HG03108 (cell line): ENCODE results near the gene DYNLRB1.
A peak's percentile ranks its signal among the peaks of the same experiment; 100 is the strongest.
"Not testable (repeated sequence)": the region's sequence is repeated elsewhere in the genome, so short reads cannot be mapped to it uniquely, and the experiment has no call there.

Experiments
- ATAC-seq: cut with Tn5 transposase; IDR thresholded peaks from one replicate; pipeline ENCODE4 v1.9.1; 2021; ENCODE audit warnings: moderate library complexity; ENCODE audit not compliant: unreplicated experiment

DYNLRB1 gene

GRCh38 chr20:34511891-34512265 lies 4.3 kb upstream of the DYNLRB1 start:
- ATAC-seq: no peak

- no peak for ATAC-seq
Observed at GRCh38 chr20:34512266-34512954, 3.8 kb upstream of the DYNLRB1 start.

- no peak for ATAC-seq
Observed at GRCh38 chr20:34512955-34513419, 3.2 kb upstream of the DYNLRB1 start.

- not testable (repeated sequence) for ATAC-seq
Observed at GRCh38 chr20:34514034-34514433, 2.2 kb upstream of the DYNLRB1 start.

- ATAC-seq: no peak
Observed at GRCh38 chr20:34514897-34515483, 1.2 kb upstream of the DYNLRB1 start.

- peak; percentile 42 for ATAC-seq
Observed at GRCh38 chr20:34515484-34516246, 557 bp upstream of the DYNLRB1 start.

GRCh38 chr20:34517114-34517505 lies 888 bp downstream of the DYNLRB1 start:
- no peak for ATAC-seq

- ATAC-seq: not testable (repeated sequence)
Observed at GRCh38 chr20:34518863-34519262, 2.6 kb downstream of the DYNLRB1 start.

GRCh38 chr20:34519841-34520240 lies 3.6 kb downstream of the DYNLRB1 start:
- ATAC-seq: not testable (repeated sequence)

- no peak for ATAC-seq
Observed at GRCh38 chr20:34522969-34523871, 7.0 kb downstream of the DYNLRB1 start.

GRCh38 chr20:34524426-34524825 lies 8.2 kb downstream of the DYNLRB1 start:
- no peak for ATAC-seq

GRCh38 chr20:34525342-34525708 lies 9.1 kb downstream of the DYNLRB1 start:
- no peak for ATAC-seq

GRCh38 chr20:34525709-34526416 lies 9.6 kb downstream of the DYNLRB1 start:
- no peak for ATAC-seq

GRCh38 chr20:34526466-34526865 lies 10.2 kb downstream of the DYNLRB1 start:
- ATAC-seq: no peak

GRCh38 chr20:34527016-34527415 lies 10.8 kb downstream of the DYNLRB1 start:
- no peak for ATAC-seq

- ATAC-seq: no peak
Observed at GRCh38 chr20:34528921-34529297, 12.7 kb downstream of the DYNLRB1 start.

GRCh38 chr20:34529742-34530141 lies 13.5 kb downstream of the DYNLRB1 start:
- ATAC-seq: no peak

- no peak for ATAC-seq
Observed at GRCh38 chr20:34530342-34530741, 14.1 kb downstream of the DYNLRB1 start.

- no peak for ATAC-seq
Observed at GRCh38 chr20:34531608-34532265, 15.5 kb downstream of the DYNLRB1 start.

- no peak for ATAC-seq
Observed at GRCh38 chr20:34532320-34532719, 16.1 kb downstream of the DYNLRB1 start.
